NCI-H2196 (cell line): ENCODE data around the gene MKNK2.
A peak's percentile ranks its signal among the peaks of the same experiment; 100 is the strongest.
"Not testable (repeated sequence)": the region's sequence is repeated elsewhere in the genome, so short reads cannot be mapped to it uniquely, and the experiment has no call there.

Source experiments
- DNase-seq: peaks from one replicate; lab custom pipeline; 2025; ENCODE audit not compliant: unreplicated experiment; lab: John Stamatoyannopoulos, UW

The MKNK2 gene

DNA sequence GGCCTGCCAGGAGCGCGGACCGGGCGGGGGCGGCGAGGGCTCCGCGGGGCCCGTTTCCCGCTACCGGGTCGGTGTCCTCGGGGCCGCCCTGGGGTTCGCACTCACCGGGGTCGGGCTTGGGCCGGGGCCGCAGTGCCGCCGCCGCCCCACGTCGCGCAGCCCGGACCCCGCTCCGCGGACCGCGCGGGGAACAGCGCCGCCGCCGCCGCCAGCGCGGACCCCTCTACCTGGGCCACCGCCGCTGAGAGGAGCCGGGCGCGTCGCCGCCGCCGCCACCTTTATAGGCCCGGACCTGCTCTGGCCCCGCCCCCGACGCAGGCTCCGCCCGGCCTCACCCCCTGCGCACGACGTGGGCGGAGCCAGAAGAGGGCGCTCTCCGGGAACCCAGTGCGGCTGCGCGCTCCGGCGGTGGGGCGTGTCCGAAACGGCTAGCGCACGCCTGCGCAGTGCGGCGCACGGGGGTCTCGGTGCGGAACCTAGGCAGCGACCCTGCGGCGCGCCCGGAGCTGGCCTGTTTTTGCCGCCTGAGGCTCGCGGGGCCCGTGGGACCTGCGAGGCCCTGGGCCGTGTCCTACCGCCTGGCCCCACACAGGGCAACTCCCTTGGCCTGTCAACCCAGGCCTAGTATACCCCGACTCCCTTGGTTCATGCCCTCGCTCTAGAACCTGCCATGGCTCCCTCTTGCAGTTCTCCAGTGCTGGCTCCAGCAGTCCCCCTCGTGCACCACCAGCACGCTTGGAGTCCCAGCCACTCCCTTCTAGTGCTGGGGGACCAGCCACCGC, at the start of gene MKNK2:
Gene MKNK2, minus strand, starts transcription at position 254 of the 782 bp plus-strand sequence. CDS start 393 bp downstream, outside the sequence.
- peak; percentile 95 for DNase-seq

DNA sequence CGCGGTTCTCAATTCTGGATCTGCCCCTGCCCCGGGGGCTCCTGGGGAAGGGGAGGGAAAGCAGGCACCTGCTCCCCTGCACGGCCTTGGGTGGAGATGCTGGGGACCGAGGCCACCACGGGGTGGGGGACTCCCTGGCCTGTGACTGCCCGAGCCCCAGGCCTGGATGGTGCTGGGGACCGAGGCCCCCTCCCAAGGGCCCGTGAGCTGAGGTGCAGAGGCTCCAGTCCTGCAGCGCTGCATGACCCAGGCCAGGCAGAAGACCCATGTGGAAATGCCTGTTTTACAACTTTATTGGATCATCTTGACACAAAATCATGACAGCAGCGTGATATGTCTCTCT, 49.6 kb upstream of the MKNK2 start:
- no peak for DNase-seq

DNA sequence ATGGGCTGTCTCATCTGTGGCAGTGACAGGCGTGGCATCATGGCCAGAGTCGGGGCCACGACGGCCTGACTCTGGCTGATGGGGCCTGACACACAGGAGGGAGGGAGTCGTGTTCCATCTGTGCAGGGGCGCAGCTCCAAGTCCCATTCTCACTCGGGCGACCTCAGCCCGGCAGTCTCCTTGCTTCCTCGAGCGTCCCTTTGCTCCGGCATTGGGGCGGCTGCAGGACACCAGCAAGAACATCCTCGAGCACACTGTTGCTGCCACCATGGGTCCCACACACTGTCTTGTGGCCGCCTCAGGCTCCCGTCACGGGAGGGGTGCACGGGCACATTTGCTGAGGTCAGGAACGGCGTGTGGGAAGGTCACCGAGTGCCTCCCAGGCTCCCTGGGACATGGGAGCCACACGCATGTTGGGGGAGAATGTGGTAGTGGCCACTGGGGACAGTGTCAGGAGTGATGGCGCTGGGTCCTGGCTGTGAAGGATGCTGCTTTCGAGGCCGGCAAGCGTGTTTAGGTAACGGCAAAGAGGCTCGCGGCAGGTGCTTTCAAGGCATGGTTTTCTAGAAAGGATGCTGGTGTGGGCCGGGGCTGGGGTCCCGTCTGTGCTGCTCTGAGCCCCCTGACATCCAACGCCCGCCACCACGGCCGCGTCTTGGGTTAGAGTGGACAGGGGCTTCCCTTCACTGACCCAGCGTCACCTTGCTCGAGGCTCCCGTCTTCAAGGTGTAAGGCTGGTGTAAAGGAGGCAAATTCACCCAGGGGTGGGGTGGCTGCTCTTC, 49.1 kb upstream of the MKNK2 start:
- DNase-seq, result no peak

DNA sequence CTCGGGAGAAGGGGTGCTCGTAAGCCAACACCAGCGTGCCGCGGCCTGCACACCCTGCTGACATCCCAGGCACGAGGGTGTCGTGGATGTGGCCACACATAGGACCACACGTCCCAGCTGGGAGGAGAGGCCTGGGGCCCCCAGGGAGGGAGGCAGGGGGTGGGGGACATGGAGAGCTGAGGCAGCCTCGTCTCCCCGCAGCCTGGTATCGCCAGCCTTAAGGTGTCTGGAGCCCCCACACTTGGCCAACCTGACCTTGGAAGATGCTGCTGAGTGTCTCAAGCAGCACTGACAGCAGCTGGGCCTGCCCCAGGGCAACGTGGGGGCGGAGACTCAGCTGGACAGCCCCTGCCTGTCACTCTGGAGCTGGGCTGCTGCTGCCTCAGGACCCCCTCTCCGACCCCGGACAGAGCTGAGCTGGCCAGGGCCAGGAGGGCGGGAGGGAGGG, 48.0 kb upstream of the MKNK2 start:
- no peak for DNase-seq

DNA sequence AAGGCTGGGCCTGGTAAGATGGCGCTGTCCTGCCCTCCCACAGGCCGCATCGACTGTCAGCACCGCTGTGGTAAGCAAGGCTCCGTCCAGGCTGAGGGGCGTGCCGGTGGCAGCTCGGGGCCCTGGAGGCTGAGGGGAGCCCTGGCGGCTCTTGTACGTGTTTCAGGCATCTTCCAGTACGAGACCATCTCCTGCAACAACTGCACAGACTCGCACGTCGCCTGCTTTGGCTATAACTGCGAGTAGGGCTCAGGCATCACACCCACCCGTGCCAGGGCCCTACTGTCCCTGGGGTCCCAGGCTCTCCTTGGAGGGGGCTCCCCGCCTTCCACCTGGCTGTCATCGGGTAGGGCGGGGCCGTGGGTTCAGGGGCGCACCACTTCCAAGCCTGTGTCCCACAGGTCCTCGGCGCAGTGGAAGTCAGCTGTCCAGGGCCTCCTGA, 46.9 kb upstream of the MKNK2 start:
- no peak for DNase-seq

DNA sequence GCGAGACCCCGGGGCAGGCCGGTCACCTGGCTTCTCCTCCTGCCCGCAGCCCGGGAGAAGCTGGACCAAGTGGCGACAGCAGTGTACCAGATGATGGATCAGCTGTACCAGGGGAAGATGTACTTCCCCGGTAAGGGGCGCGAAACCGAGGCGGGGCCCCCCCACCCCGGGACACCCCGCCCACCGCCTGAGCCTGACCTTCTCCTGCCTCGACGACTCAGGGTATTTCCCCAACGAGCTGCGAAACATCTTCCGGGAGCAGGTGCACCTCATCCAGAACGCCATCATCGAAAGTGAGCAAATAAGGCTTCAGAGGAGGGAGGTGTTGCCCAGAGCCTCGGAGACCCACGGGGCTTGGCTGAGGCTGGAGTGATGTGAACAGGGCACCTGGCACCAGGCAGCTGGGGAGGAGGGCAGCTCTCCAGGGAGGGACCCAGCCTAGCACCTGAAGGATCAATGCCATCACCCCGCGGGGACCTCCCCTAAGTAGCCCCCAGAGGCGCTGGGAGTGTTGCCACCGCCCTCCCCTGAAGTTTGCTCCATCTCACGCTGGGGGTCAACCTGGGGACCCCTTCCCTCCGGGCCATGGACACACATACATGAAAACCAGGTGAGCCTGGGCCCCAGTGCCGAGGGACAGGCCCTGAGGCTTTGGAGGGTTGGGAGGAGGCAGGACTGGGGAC, 46.3 kb upstream of the MKNK2 start:
- peak; percentile 44 for DNase-seq

DNA sequence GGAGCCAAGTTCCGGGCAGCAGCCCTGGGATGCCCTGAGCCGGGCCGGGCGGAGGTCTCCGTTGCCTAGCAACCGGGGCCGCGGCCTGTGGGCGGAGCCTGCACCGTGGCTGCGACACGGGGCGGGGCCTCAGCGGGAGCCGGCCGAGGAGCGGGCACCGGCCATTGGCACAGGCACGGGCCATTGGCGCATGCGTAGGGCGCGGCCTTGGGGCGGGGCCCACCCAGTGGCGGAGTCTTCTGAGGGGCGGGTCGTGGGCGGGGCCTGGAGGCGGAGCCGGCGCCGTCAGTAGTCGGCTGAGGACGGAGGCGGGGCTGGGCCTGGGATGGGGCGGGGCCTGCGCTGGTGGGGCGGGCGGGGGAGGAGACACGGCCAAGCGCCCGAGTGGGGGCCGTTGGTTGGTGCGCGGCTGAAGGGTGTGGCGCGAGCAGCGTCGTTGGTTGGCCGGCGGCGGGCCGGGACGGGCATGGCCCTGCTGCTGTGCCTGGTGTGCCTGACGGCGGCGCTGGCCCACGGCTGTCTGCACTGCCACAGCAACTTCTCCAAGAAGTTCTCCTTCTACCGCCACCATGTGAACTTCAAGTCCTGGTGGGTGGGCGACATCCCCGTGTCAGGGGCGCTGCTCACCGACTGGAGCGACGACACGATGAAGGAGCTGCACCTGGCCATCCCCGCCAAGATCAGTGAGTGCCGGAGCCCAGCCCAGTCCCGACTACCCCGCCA, 45.6 kb upstream of the MKNK2 start, which contains the start of gene IZUMO4:
Gene IZUMO4, plus strand, starts transcription at position 436 of the 723 bp plus-strand sequence. Its CDS starts 31 bp downstream, at position 467.
- DNase-seq, result peak; percentile 99

DNA sequence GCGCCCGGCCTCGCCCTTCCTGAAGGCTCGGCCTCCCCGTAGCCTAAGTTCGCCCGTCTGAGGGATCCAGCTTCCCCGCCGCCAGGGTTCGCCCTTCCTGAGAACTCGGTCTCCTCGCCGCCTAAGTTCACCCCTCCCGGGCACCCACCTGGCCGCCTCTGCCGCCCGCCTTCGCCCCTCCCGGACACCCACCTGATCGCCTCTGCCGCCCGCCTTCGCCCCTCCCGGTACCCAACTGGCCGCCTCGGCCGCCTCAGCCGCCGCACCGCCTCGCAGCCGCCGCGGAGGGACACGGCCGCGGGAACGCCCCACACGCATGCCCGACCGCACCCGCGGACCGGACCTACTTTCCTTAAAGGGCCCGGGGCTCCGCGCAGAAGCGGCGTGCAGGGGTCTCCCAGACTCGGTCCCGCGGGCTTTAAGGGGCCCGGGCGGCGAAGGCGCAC, 45.0 kb upstream of the MKNK2 start, which contains the start of gene MOB3A:
Gene MOB3A, minus strand, starts transcription at position 293 of the 446 bp plus-strand sequence. CDS start 17,766 bp downstream, outside the sequence.
- DNase-seq, result peak; percentile 95

DNA sequence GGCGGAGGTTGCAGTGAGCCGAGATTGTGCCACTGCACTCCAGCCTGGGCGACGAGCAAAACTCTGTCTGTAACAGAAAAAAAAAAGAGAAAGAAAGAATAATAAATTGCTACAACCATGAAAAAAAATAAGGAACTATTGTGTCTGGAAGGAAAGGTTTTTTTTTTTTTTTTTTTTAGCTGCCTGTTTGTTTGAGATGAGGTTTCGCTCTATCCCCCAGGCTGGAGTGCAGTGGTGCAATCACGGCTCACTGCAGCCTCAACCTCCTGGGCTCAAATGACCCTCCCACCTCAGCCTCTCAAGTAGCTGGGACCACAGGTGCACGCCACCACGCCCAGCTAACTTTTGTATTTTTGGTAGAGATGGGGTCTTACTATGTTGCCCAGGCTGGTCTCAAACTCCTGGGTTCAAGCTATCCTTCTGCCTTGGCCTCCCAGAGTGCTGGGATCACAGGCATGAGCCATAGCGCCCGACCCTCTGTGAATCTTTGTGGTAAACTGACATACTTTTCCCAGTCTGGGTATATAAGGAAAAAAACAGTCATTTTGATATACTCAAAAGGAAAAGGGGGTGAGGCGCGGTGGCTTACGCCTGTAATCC, 41.0 kb upstream of the MKNK2 start:
- not testable (repeated sequence) for DNase-seq

DNA sequence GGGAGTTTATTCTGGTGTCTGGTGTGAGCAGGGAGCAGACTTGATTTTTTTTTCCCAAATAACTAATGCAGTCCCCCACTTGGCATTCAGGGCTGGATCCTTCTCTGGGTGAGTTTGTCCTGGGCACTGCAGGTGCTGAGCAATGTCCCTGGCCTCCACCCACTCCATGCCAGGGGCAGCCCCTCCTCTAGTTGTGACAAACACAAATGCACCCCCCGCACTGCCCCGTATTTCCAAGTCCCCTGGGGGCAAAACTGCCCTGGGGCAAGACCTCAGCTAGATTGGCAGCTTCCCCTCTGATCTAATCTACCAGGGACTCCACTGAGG, 38.6 kb upstream of the MKNK2 start:
- no peak for DNase-seq

DNA sequence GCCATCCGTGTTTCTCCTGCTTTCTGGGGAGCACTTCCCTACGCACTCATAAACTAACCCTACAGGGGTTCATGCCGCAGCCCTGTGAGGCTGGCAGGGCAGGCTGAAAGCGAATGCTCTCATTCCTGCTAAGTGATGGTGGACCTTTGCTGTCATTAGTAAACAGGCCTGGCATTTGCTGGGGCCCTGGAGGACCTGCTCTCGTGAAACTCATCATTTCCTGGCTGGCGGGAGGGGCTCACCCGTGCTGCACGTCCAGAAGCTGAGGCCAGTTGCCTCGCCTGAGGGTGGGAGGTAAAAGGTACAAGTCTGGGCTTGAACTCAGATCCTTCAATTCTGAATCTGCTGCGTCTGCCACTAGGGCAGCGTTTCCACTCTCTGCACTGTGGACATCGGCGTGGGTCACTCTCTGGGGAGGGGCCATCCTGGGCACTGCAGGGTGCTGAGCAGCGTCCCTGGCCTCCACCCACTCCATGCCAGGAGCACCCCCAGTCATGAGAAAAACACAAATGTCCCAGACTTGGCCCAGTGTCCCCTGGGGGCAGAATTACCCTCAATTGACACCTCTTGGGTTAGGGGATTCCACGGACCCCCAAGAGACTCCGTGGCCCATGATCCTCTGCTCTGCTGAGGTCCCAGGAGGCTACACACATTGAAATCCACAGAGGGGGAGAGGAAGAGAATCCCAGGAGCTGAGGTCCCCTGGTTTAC, 38.1 kb upstream of the MKNK2 start:
- no peak for DNase-seq

DNA sequence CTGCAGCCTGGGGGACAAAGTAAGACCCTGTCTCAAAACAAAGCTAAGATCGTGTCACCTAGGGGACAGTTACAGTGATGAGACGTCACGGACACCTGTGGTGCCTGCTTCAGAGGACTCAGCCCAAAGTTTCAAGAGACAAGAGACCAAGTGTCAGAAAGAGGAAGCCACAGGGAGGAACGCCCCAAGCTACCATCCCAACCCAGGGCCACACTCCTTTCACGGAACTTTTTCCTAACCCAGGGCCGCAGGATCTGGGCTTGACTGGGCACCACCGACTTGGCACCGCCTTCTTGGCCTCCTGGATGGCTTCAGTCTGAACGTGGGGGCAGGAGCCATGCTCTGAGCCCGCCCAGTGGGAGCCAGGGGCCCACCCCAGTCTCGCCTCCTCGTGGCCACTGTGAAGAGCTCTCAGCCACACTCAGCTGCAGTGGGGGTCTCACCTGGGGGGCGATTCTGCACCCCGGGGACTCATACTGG, 36.6 kb upstream of the MKNK2 start:
- no peak for DNase-seq

DNA sequence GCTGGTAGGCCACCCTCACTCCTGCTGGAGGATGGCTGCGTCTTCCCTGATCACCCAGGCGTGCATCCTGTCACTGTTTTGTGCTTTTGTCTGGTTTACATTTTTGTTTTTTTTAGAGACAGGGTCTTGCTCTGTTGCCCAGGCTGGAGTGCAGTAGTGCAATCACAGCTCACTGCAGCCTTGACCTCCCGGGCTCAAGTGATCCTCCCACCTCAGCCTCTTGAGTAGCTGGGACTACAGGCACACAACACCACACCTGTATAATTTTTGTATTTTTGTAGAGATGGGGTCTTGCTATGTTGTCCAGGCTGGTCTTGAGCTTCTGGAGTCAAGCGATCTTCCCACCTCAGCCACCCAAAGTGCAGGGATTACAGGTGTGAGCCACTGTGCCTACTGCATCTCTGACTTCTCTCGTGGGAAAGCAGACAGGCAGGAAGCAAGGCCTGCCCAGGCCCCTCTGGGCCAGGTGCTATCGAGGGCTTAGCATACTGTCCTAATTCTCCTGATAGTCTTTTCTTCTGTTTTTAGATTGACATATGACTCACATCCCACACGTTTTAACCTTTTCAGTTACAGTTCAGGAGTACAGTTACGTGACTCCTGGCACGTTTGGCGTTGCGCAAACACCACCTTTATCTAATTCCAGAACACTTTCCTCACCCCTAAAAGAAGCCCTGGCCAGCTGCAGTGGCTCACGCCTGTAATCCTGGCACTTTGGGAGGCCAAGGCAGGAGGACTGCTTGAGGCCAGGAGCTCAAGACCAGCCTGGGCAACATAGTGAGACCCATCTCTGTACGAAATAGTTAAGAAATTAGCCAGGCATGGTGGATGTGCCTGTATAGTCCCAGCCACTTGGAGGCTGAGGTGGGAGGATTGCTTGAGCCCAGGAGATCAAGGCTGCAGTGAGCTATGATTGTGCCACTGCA, 35.9 kb upstream of the MKNK2 start:
- peak; percentile 29 for DNase-seq

DNA sequence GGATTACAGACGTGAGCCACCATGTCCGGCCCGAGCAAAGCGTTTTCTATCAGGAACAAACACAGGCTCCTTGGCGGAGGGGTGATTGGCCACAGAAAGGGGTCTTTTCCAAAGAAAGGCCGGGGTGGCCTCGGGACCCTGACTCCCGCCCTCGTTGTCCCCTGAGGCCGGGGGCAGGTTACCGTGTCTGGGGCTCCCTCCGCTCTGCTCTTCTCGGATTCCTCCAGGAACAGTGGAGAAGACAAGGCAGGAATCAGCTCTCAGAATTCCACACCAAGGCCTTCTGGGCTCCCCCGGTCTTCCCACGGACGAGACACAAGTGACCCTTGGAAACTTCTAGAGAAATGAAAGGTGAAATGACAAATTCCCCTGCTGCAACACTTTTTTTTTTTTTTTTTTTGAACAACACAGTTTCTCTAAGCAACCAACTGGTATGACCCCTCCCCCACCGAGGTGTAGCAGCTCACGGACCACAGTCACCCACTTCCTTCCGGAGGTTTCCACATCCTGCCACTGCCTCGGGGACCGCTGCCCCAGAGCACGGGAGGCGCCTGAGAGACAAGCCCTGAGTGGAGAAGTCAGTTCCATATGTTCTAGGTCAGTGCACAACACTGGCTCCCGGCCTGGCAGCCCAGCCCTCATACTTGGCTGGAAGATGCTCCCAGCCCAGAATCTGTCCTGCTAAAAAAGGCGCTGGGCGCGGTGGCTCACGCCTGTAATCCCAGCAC, 34.1 kb upstream of the MKNK2 start:
- DNase-seq, result no peak

DNA sequence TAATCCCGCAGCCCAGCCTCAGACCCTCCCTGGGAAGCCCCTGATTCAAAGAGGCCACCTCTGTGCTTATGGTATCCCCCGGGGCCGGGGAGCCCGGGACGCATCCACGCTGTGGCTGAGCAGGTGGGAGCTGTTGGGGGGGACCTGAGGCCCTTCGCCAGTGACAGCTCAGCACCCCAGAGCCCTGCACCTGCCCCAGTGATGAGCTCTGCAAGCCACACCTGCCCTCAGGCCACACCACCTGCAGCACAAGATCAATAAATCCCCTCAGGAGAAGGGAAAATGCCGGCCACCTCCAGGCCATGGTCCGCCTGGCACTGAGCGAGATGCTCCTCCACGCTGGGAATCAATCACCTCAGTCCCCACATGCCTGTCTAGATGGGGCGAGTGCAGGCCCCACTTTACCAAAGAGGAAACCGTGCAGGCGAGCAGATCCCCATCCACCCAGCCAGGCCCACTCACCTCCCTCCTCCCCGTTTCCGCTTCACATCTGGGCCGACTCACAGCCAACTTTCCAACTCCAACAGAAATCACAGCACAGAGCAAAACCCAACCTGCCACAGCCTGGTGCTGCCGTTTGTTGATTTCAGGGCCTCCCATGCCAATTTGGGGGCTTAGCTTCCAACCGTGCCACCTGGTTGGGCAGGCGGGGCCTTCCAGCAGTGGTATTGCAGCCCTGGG, 32.3 kb upstream of the MKNK2 start:
- DNase-seq, result no peak

DNA sequence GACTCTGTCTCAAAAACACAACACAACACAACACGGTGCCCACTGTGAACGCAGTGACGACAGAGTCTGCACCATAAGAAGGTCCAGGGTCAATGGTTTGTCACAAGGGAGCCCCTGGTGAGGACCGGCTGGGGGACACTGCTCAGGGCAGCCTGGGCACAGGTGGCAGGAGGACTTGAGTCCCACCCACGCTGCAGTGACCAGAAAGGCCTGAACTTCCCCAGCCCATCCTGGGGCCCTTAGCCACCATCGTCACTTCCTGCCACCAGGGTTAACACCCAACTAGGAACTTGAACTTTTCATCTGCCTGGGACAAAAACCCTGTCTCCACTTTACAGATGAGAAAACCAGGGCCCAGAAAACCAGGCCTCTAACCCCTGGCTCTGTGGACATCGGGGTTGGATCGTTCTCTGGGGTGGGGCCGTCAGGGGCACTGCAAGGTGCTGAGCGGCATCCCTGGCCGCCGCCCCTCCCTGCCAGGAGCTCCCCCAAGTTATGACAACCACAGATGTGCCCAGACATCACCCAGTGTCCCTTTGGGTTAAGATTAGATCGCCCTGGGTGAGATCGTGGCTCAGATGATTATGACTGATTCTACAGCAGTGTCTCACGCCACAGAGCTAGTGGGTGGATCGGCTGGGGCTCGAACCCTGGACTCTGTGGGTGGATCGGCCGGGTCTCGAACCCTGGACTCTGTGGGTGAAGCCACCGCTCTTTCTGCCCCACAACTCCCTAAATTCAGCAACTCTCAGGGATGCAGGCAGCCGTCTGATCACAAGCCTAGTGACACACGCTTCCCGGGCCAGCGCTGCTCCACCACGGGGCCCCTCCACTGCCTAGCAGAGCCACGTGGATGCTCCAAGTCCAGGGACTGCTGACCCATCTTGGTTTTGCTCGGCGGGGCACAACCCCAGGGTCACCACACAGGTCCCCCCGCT, 31.1 kb upstream of the MKNK2 start:
- no peak for DNase-seq
